ENCODE results near the gene FBXL16. TPM values are rescaled to one million over a fixed set of nuclear protein-coding genes. Genes with fewer than 3 reads are reported as not detected.

The FBXL16 gene
- total and polyA plus RNA-seq, 2 of the 13 experiments (the other 11 are each of a cell fraction or from before 2014, with no cell fraction given) = 0.22 to 2.0 TPM

DNA sequence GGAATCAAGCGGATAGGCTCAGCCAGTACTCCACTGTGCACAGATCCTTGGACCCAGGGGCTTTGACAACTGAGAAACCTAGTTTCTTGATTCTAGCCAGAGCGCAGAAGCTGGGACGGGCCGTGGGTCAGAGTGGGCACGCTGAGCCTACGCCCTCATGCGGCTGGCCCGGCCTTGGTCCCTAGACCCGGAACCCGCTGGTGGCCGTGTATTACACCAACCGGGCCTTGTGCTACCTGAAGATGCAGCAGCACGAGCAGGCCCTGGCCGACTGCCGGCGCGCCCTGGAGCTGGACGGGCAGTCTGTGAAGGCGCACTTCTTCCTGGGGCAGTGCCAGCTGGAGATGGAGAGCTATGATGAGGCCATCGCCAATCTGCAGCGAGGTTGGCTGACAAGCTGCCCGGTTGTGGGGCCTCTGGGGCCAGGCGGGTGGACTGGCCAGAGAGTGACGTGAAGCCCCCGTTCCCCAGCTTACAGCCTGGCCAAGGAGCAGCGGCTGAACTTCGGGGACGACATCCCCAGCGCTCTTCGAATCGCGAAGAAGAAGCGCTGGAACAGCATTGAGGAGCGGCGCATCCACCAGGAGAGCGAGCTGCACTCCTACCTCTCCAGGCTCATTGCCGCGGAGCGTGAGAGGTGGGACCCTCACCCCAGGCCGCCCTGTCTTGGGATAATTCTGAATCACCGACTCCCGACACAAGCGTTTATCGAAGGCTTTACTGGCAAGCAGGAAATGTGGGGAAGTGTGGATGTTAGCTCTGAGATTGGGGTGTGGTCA lies 24.4 kb downstream of the FBXL16 start (continued):
- TF ChIP-seq, protein P1, sequence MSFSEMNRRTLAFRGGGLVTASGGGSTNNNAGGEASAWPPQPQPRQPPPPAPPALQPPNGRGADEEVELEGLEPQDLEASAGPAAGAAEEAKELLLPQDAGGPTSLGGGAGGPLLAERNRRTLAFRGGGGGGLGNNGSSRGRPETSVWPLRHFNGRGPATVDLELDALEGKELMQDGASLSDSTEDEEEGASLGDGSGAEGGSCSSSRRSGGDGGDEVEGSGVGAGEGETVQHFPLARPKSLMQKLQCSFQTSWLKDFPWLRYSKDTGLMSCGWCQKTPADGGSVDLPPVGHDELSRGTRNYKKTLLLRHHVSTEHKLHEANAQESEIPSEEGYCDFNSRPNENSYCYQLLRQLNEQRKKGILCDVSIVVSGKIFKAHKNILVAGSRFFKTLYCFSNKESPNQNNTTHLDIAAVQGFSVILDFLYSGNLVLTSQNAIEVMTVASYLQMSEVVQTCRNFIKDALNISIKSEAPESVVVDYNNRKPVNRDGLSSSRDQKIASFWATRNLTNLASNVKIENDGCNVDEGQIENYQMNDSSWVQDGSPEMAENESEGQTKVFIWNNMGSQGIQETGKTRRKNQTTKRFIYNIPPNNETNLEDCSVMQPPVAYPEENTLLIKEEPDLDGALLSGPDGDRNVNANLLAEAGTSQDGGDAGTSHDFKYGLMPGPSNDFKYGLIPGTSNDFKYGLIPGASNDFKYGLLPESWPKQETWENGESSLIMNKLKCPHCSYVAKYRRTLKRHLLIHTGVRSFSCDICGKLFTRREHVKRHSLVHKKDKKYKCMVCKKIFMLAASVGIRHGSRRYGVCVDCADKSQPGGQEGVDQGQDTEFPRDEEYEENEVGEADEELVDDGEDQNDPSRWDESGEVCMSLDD (CRISPR knock-in tag; IDR thresholded peaks at IDR 0.05; ENCODE audit: borderline replicate concordance) = no peak
- TF ChIP-seq HOXA5 (CRISPR knock-in tag; IDR thresholded peaks at IDR 0.05) = no peak
- TF ChIP-seq, protein P2, sequence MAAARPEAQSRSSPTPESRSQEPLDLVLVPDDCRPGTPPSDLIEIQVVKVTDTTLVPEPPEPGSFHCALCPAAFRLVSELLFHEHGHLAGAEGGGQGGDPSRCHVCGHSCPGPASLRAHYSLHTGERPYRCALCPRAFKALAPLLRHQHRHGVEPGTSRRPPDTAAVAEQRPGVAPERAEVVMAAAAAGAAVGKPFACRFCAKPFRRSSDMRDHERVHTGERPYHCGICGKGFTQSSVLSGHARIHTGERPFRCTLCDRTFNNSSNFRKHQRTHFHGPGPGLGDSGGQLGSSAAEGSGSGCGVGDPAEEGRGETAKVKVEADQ (CRISPR knock-in tag; IDR thresholded peaks at IDR 0.05; ENCODE audit: borderline replicate concordance) = no peak
- TF ChIP-seq ZNF556 (CRISPR knock-in tag; IDR thresholded peaks at IDR 0.05; ENCODE audit: borderline replicate concordance) = no peak
- TF ChIP-seq ZNF749 (CRISPR knock-in tag; IDR thresholded peaks at IDR 0.05; ENCODE audit: borderline replicate concordance) = no peak
- TF ChIP-seq, protein P3, sequence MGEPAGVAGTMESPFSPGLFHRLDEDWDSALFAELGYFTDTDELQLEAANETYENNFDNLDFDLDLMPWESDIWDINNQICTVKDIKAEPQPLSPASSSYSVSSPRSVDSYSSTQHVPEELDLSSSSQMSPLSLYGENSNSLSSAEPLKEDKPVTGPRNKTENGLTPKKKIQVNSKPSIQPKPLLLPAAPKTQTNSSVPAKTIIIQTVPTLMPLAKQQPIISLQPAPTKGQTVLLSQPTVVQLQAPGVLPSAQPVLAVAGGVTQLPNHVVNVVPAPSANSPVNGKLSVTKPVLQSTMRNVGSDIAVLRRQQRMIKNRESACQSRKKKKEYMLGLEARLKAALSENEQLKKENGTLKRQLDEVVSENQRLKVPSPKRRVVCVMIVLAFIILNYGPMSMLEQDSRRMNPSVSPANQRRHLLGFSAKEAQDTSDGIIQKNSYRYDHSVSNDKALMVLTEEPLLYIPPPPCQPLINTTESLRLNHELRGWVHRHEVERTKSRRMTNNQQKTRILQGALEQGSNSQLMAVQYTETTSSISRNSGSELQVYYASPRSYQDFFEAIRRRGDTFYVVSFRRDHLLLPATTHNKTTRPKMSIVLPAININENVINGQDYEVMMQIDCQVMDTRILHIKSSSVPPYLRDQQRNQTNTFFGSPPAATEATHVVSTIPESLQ (CRISPR knock-in tag; conservative IDR thresholded peaks at IDR 0.05) = no peak
- no peak for TF ChIP-seq NR2C2 (CRISPR knock-in tag; IDR thresholded peaks at IDR 0.05; ENCODE audit: borderline replicate concordance)
- no peak for TF ChIP-seq CCAR2 (optimal IDR thresholded peaks at IDR 0.05; ENCODE audit: low read depth, low read length)
- no peak for TF ChIP-seq SCMH1 (CRISPR knock-in tag; IDR thresholded peaks at IDR 0.05; ENCODE audit: borderline replicate concordance)
- TF ChIP-seq, protein P4, sequence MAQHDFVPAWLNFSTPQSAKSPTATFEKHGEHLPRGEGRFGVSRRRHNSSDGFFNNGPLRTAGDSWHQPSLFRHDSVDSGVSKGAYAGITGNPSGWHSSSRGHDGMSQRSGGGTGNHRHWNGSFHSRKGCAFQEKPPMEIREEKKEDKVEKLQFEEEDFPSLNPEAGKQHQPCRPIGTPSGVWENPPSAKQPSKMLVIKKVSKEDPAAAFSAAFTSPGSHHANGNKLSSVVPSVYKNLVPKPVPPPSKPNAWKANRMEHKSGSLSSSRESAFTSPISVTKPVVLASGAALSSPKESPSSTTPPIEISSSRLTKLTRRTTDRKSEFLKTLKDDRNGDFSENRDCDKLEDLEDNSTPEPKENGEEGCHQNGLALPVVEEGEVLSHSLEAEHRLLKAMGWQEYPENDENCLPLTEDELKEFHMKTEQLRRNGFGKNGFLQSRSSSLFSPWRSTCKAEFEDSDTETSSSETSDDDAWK (CRISPR knock-in tag; IDR thresholded peaks at IDR 0.05) = no peak
- no peak for TF ChIP-seq JUNB (CRISPR knock-in tag; IDR thresholded peaks at IDR 0.05; ENCODE audit: borderline replicate concordance)
- no peak for TF ChIP-seq ZNF747 (CRISPR knock-in tag; IDR thresholded peaks at IDR 0.05; ENCODE audit: borderline replicate concordance)
- TF ChIP-seq ZSCAN21 (CRISPR knock-in tag; IDR thresholded peaks at IDR 0.05; ENCODE audit: borderline replicate concordance) = peak; percentile 64; the same call in 1 of the 2 replicates
- no peak for TF ChIP-seq PCBP2 (optimal IDR thresholded peaks at IDR 0.05; ENCODE audit: low read depth, low read length, poor library complexity, severe bottlenecking)
- TF ChIP-seq, protein P5, sequence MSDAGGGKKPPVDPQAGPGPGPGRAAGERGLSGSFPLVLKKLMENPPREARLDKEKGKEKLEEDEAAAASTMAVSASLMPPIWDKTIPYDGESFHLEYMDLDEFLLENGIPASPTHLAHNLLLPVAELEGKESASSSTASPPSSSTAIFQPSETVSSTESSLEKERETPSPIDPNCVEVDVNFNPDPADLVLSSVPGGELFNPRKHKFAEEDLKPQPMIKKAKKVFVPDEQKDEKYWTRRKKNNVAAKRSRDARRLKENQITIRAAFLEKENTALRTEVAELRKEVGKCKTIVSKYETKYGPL (CRISPR knock-in tag; IDR thresholded peaks at IDR 0.05) = no peak
- no peak for TF ChIP-seq RFX3 (CRISPR knock-in tag; IDR thresholded peaks at IDR 0.05)
- TF ChIP-seq, protein P6, sequence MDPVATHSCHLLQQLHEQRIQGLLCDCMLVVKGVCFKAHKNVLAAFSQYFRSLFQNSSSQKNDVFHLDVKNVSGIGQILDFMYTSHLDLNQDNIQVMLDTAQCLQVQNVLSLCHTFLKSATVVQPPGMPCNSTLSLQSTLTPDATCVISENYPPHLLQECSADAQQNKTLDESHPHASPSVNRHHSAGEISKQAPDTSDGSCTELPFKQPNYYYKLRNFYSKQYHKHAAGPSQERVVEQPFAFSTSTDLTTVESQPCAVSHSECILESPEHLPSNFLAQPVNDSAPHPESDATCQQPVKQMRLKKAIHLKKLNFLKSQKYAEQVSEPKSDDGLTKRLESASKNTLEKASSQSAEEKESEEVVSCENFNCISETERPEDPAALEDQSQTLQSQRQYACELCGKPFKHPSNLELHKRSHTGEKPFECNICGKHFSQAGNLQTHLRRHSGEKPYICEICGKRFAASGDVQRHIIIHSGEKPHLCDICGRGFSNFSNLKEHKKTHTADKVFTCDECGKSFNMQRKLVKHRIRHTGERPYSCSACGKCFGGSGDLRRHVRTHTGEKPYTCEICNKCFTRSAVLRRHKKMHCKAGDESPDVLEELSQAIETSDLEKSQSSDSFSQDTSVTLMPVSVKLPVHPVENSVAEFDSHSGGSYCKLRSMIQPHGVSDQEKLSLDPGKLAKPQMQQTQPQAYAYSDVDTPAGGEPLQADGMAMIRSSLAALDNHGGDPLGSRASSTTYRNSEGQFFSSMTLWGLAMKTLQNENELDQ (CRISPR knock-in tag; IDR thresholded peaks at IDR 0.05; ENCODE audit: borderline replicate concordance) = no peak
